Body of pancreas (tissue), 4 donors: ENCODE results near the gene PLK2. TPM values are rescaled to one million over a fixed set of nuclear protein-coding genes. Genes with fewer than 3 reads are reported as not detected.

ENCODE experiments used
- ATAC-seq: fragments of 150-250 bp; one replicate; pipeline ENCODE4 v1.9.1; 2016
- DNase-seq, 4 donors: peaks; one replicate each; pipeline ENCODE4 v3.0.0-alpha.2; 2019
- H3K27ac ChIP-seq, 4 donors: fragments of 200-600 bp; sonication (generic); 1 replicate in 3 of 4; 2 replicates in 1 of 4; pipeline versions ENCODE4 v1.5.1 to v1.6.1; 2016 to 2019; ENCODE audit warnings: mild to moderate bottlenecking in 1 of 4, mixed read lengths in 1 of 4, moderate library complexity in 1 of 4
- H3K27me3 ChIP-seq, 2 donors: fragments of 200-600 bp; sonication (generic); one replicate each; pipeline ENCODE4 v1.6.0; 2016; ENCODE audit warnings: mild to moderate bottlenecking in 1 of 2
- H3K36me3 ChIP-seq, 2 donors: fragments of 200-600 bp; sonication (generic); replicated peaks in 1 of 2; 2 replicates each; pipeline ENCODE4 v1.5.1; 2016; ENCODE audit warnings: low read depth in 2 of 2; ENCODE audit not compliant: insufficient read depth in 1 of 2
- H3K4me1 ChIP-seq: fragments of 200-600 bp; sonication (generic); one replicate; pipeline ENCODE4 v1.6.0; 2016
- H3K4me3 ChIP-seq, 2 donors: fragments of 200-600 bp; sonication (generic); 1 replicate in 1 of 2; 2 replicates in 1 of 2; pipeline ENCODE4 v1.5.1; 2016 to 2019
- H3K9me3 ChIP-seq, 3 donors: fragments of 200-600 bp; sonication (generic); 1 replicate in 2 of 3; 2 replicates in 1 of 3; pipeline ENCODE4 v1.5.1; 2016
- CTCF ChIP-seq, 7 experiments: fragments of 450-650 bp in 4 of 7; fragments of 200-600 bp in 3 of 7; sonication (generic) in 3 of 7; IDR thresholded peaks; one replicate each; pipeline ENCODE4 v1.5.1; 2016 to 2019; ENCODE audit warnings: antibody characterized with exemption in 7 of 7
- POLR2A ChIP-seq, 3 donors: fragments of 450-650 bp; IDR thresholded peaks; one replicate each; pipeline ENCODE4 v1.6.1; 2016; ENCODE audit warnings: antibody characterized with exemption in 3 of 3, mild to moderate bottlenecking in 2 of 3
- WGBS, 2 donors: methylation state at CpG; one replicate each; pipeline ENCODE4 v1.1.5; 2017; 5-methylcytosine and 5-hydroxymethylcytosine counted together
- intact Hi-C: fragments of 100-400 bp; cut with DNase I; formaldehyde crosslinking; loops from one replicate; pipeline ENCODE4 v1.15.1; 2023
- total RNA-seq, 2 donors: library from RNA; depleted of rRNA; stranded (reverse); fragments of >200 nt; gene quantifications; one replicate each; pipeline ENCODE4 v1.1.0, GENCODE V29; 2016

PLK2 gene
- total RNA-seq, 2 donors from 2014 or later = 24.4 to 30.7 TPM

GRCh38 chr5:58451732-58452565 lies 7.9 kb downstream of the PLK2 start:
- WGBS, 2 donors = 88 to 92% methylated on average over 8 of the region's 8 CpGs

GRCh38 chr5:58450811-58451629 lies 8.9 kb downstream of the PLK2 start:
- Histone ChIP-seq H3K9me3 (no peaks in the 10 kb centered on the region), H3K4me3 (no peak overlapping the region), H3K27me3 (no peaks in the 10 kb centered on the region), H3K36me3 (peaks cover 6 to 8% of the 10 kb centered on the region in 2 donors), H3K4me1 (peaks cover 13% of the 10 kb centered on the region), H3K27ac (no peak overlapping the region)
- WGBS, 2 donors = 69 to 72% methylated on average over 10 of the region's 10 CpGs
- ATAC-seq = no peak
- no peak for TF ChIP-seq CTCF (IDR thresholded peaks at IDR 0.05)
- TF ChIP-seq POLR2A (IDR thresholded peaks at IDR 0.05) = no peak
- no peak for DNase-seq
- intact Hi-C loops = no loop called here

More at GRCh38 chr5:58451732-58452565, 7.9 kb downstream of the PLK2 start:
- intact Hi-C loops = no loop called here
- no peak for DNase-seq
- TF ChIP-seq POLR2A (IDR thresholded peaks at IDR 0.05) (no peak), CTCF (IDR thresholded peaks at IDR 0.05) (no peak)
- H3K27ac ChIP-seq = no peak overlapping the region
- H3K9me3 ChIP-seq = no peaks in the 10 kb centered on the region
- ATAC-seq = no peak
- H3K4me1 ChIP-seq = peaks cover 20% of the 10 kb centered on the region
- peaks cover 6 to 8% of the 10 kb centered on the region in 2 donors for H3K36me3 ChIP-seq
- no peaks in the 10 kb centered on the region for H3K27me3 ChIP-seq
- H3K4me3 ChIP-seq = no peak overlapping the region

- intact Hi-C loops = no loop called here
- H3K9me3 ChIP-seq = no peaks in the 10 kb centered on the region
- no peak overlapping the region for H3K4me3 ChIP-seq
- DNase-seq (no peak), ATAC-seq (no peak)
- 81 to 82% methylated on average over 3 of the region's 3 CpGs for WGBS, 2 donors
- no peak overlapping the region for H3K27ac ChIP-seq
- H3K27me3 ChIP-seq = no peaks in the 10 kb centered on the region
- TF ChIP-seq POLR2A (IDR thresholded peaks at IDR 0.05) (no peak), CTCF (IDR thresholded peaks at IDR 0.05) (no peak)
- peaks cover 6% of the 10 kb centered on the region for H3K4me1 ChIP-seq
- peaks cover 4 to 6% of the 10 kb centered on the region in 2 donors for H3K36me3 ChIP-seq
Measured at GRCh38 chr5:58450018-58450417, 9.9 kb downstream of the PLK2 start.

- ATAC-seq = no peak
- no peaks in the 10 kb centered on the region for H3K36me3 ChIP-seq
- WGBS, 2 donors = 80 to 81% methylated on average over 2 of the region's 2 CpGs
- no peak overlapping the region for H3K4me3 ChIP-seq
- TF ChIP-seq POLR2A (IDR thresholded peaks at IDR 0.05) (no peak), CTCF (IDR thresholded peaks at IDR 0.05) (no peak)
- no peaks in the 10 kb centered on the region for H3K9me3 ChIP-seq
- no peak for DNase-seq
- intact Hi-C loops = no loop called here
- H3K27ac ChIP-seq = no peak overlapping the region
- no peaks in the 10 kb centered on the region for H3K27me3 ChIP-seq
- no peaks in the 10 kb centered on the region for H3K4me1 ChIP-seq
Measured at GRCh38 chr5:58447226-58447625, 12.7 kb downstream of the PLK2 start.
